ENCODE results near the gene COA1. TPM values are rescaled to one million over a fixed set of nuclear protein-coding genes. Genes with fewer than 3 reads are reported as not detected.

Gene COA1
- total RNA-seq, 2 donors from 2014 or later = 47.9 to 57.5 TPM

DNA sequence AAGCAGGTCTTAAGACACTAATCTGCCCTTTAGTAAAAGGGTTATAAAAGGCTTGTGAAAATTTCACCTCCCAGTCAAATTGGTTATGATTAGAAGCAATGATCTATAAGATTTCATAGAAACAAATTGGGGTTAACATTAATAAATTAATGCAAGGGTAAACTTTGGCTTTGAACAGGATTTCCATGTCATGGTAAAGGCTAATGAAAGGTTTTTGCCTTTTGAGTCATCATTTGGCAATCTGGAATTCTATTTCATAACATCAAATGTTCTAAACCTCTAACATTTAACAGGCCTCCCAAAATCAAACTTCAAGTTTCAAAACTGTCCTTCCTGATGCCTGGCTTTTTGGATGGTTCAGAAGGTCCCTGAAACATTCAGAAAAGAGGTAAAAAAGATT, 62.4 kb downstream of the COA1 start:
- no peak for DNase-seq (ENCODE audit: low spot score)
- intact Hi-C loops (cut with DNase I) = no loop called here
- Histone ChIP-seq H3K36me3 (no peaks in the 10 kb centered on the region), H3K27ac (no peak overlapping the region), H3K4me1 (replicated peaks) (no peaks in the 10 kb centered on the region), H3K27me3 (replicated peaks; ENCODE audit: insufficient read depth) (no peaks in the 10 kb centered on the region), H3K9me3 (no peaks in the 10 kb centered on the region), H3K4me3 (no peak overlapping the region)
- TF ChIP-seq POLR2AphosphoS5 (IDR thresholded peaks at IDR 0.05) (no peak), POLR2A (IDR thresholded peaks at IDR 0.05) (no peak)
- TF ChIP-seq, protein P1, sequence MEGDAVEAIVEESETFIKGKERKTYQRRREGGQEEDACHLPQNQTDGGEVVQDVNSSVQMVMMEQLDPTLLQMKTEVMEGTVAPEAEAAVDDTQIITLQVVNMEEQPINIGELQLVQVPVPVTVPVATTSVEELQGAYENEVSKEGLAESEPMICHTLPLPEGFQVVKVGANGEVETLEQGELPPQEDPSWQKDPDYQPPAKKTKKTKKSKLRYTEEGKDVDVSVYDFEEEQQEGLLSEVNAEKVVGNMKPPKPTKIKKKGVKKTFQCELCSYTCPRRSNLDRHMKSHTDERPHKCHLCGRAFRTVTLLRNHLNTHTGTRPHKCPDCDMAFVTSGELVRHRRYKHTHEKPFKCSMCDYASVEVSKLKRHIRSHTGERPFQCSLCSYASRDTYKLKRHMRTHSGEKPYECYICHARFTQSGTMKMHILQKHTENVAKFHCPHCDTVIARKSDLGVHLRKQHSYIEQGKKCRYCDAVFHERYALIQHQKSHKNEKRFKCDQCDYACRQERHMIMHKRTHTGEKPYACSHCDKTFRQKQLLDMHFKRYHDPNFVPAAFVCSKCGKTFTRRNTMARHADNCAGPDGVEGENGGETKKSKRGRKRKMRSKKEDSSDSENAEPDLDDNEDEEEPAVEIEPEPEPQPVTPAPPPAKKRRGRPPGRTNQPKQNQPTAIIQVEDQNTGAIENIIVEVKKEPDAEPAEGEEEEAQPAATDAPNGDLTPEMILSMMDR (IDR thresholded peaks at IDR 0.05) = no peak

DNA sequence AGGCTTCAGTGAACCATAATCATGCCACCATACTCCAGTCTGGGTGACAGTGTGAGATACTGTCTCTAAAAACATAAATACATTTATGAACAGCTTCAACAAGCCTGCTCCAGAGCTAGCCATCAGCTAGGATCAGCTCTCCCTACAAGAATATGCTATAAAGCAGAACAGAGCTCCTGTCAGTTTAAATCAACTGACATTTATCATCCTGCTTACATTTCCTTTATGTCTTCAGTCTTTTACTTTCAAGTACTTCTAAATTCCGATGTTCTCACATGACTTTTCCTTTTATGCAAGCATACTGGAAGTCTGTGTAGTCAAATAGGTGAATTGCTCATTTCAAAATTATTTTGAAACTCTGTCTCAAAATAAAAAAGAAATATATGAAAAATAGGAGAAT, 64.6 kb downstream of the COA1 start:
- 50% methylated on average over 1 of the region's 1 CpG for WGBS
- H3K4me1 ChIP-seq (replicated peaks) = no peaks in the 10 kb centered on the region
- no peak for DNase-seq (ENCODE audit: low spot score)
- no peaks in the 10 kb centered on the region for H3K9me3 ChIP-seq
- intact Hi-C loops (cut with DNase I) = no loop called here
- no peak overlapping the region for H3K4me3 ChIP-seq
- no peaks in the 10 kb centered on the region for H3K36me3 ChIP-seq
- no peak for TF ChIP-seq POLR2A (IDR thresholded peaks at IDR 0.05)
- TF ChIP-seq, protein P1 (IDR thresholded peaks at IDR 0.05) = no peak
- no peak for TF ChIP-seq POLR2AphosphoS5 (IDR thresholded peaks at IDR 0.05)
- no peaks in the 10 kb centered on the region for H3K27me3 ChIP-seq (replicated peaks; ENCODE audit: insufficient read depth)
- no peak overlapping the region for H3K27ac ChIP-seq

DNA sequence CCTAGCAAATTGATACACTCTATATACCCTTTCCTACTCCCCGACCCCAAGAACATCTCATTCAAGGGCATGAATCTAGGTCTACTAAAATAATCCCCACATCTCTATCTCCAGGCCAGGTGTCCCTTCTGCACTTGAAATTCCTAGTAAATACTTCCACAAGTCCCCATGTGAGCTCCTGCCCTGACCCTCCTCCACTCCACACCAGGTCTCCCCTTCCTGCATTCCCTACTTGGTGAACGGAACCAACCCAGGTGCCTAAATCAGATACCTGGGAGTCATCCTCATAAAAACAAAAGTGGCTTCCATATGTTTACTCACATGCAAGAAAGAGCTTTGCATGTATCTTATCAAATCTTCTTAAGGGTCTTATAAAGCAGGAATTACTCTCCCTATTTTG, 69.2 kb downstream of the COA1 start:
- no peak for DNase-seq (ENCODE audit: low spot score)
- H3K9me3 ChIP-seq = no peaks in the 10 kb centered on the region
- no peak overlapping the region for H3K4me3 ChIP-seq
- intact Hi-C loops (cut with DNase I) = no loop called here
- no peak overlapping the region for H3K27ac ChIP-seq
- WGBS = 93% methylated on average over 2 of the region's 2 CpGs
- no peaks in the 10 kb centered on the region for H3K36me3 ChIP-seq
- no peaks in the 10 kb centered on the region for H3K27me3 ChIP-seq (replicated peaks; ENCODE audit: insufficient read depth)
- no peaks in the 10 kb centered on the region for H3K4me1 ChIP-seq (replicated peaks)
- TF ChIP-seq POLR2AphosphoS5 (IDR thresholded peaks at IDR 0.05) (no peak), POLR2A (IDR thresholded peaks at IDR 0.05) (no peak)
- TF ChIP-seq, protein P1 (IDR thresholded peaks at IDR 0.05) = no peak

DNA sequence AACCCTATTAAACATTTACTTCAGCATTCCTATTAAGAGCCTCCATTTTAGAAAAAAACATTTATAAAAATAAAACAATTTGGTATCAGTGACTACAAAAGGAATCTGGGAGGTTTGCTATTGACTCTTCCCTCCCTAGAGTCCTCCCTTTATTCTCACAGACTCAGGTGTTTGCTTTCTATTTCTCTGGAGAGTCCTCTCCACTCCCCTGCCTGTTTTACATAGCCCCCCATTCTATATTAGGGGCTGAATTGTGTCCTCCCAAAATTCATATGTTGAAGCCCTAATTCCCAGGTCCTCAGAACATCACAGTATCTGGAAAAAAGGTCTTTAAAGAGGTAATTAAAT, 69.8 kb downstream of the COA1 start:
- no peaks in the 10 kb centered on the region for H3K36me3 ChIP-seq
- no peak for DNase-seq (ENCODE audit: low spot score)
- H3K27ac ChIP-seq = no peak overlapping the region
- TF ChIP-seq, protein P1 (IDR thresholded peaks at IDR 0.05) = no peak
- TF ChIP-seq POLR2A (IDR thresholded peaks at IDR 0.05) = no peak
- TF ChIP-seq POLR2AphosphoS5 (IDR thresholded peaks at IDR 0.05) = no peak
- H3K27me3 ChIP-seq (replicated peaks; ENCODE audit: insufficient read depth) = no peaks in the 10 kb centered on the region
- no peaks in the 10 kb centered on the region for H3K9me3 ChIP-seq
- intact Hi-C loops (cut with DNase I) = no loop called here
- H3K4me1 ChIP-seq (replicated peaks) = no peaks in the 10 kb centered on the region
- H3K4me3 ChIP-seq = no peak overlapping the region

DNA sequence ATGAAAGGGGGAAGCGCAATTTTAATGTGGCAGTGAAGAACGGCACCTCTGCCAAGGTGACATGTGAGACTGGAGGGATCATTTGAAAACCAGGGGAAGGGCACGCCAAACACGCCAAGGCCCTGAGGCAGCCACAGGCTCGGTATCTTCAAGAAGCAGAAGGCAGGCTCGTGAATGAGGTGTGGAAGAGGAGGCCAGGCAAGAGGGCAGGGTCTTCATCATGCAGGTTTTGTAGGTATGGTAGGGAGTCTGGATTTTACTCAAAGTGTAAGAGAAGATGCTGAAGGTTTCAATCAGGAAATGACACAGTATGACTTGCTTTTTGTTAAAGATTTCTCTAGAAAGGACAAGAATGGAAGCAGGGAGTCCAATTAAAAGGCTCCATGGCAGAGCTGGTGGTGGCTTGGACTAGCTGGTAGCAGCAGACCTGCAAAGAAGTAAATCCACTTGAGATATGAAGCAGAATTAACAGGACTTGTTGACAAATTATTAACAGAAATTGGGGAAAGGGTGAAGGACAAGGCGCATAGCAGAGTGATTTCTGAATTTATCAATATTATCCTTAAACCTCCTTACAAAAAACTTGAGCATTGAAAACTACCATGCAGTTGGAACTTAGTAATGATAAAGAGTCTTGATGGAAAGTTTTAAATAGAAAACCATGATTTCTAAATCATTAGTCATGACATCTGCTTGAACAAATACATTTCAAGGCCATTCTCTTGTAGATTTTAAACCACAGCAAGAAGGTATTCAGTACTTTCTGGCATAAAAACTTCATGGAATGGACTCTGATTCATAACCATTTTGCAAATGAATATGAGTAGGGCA, 70.4 kb downstream of the COA1 start:
- Histone ChIP-seq H3K27ac (no peak overlapping the region), H3K9me3 (no peaks in the 10 kb centered on the region), H3K4me1 (replicated peaks) (no peaks in the 10 kb centered on the region), H3K27me3 (replicated peaks; ENCODE audit: insufficient read depth) (no peaks in the 10 kb centered on the region), H3K4me3 (no peak overlapping the region), H3K36me3 (no peaks in the 10 kb centered on the region)
- TF ChIP-seq, protein P1 (IDR thresholded peaks at IDR 0.05) = no peak
- TF ChIP-seq POLR2A (IDR thresholded peaks at IDR 0.05) (no peak), POLR2AphosphoS5 (IDR thresholded peaks at IDR 0.05) (no peak)
- WGBS = 81% methylated on average over 7 of the region's 7 CpGs
- DNase-seq (ENCODE audit: low spot score) = no peak
- intact Hi-C loops (cut with DNase I) = no loop called here

Measured in prostate gland (tissue), 2 donors.